ENCODE measurements around the gene MRPL32.
A peak's percentile ranks its signal among the peaks of the same experiment; 100 is the strongest.
"Not testable (repeated sequence)": the region's sequence is repeated elsewhere in the genome, so short reads cannot be mapped to it uniquely, and the experiment has no call there.

Gene MRPL32

GRCh38 chr7:42931834-42932651 lies at the start of gene MRPL32, which contains the start of gene PSMA2:
Gene MRPL32, plus strand, starts transcription at chr7:42932376. Its CDS starts 11 bp downstream, at chr7:42932387.
Gene PSMA2, minus strand, starts transcription at chr7:42932174. Its CDS starts 16 bp downstream, at chr7:42932158.
- peak; percentile 93 for DNase-seq

DNA sequence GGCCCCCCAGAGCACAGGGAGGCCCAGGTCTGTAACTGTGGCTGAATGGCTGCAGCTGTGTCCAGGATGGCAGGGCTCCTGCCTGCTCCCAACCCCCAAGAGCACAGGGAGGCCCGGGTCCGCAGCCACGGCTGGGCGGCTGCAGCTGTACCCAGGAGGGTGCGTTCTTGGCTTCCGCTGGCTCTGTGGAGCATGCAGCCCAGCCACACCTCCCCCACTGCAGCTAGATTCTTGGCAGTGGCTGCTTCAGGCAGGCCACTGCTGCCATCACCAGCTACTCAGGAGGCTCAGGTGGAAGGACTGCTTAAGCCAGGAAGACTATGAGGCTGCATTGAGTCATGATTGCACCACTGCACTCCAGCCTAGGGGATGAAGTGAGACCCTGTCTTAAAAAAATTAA lies 48.2 kb upstream of the MRPL32 start:
- no peak for DNase-seq

- not testable (repeated sequence) for DNase-seq
Observed at GRCh38 chr7:42885183-42885582, 47.0 kb upstream of the MRPL32 start.

DNA sequence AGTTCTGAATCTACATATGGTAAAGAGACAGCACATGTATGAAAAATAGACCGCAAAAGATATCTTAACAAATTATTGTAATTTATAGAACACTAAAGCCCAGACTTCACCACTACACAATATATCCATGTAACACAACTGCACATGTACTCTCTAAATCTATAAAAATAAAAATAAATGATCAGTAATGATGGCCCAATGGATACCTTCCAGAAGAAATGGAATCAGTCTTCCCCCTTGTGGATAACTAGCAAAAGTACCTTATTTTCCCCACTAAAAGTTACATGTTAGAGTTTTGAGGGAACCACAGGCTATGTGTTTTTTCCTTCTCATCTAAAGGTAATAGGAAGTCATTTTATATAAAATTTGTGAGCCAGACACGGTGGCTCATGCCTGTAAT lies 46.0 kb upstream of the MRPL32 start:
- DNase-seq: no peak

DNA sequence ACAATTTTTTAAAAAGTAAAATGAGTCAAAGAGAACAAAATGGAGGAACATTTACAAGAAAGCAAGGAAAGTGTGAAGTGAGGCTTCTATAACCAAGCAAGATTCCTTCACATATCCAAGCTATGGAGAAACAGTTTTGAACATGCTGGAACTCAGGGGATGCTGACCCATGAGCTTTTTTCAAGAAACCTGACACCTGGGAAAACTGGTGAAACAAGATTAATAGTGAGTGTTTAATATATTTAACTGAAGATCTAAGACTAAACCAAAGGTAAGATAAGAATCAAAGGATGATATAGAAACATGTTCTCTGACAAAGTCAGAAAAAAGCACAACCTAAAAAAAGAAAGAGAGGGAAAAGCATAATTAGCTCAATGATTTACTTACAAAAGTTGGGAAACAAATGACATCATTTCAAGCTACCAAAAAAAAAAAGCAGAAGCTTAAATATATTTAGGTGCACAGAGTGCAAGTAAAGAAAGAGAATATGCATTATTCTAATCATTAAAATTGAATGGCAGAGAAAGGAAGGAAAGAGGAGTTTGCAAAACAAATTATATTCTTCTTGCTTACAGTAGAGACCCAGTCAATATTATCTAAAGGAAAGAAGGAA lies 45.2 kb upstream of the MRPL32 start:
- DNase-seq: no peak

- DNase-seq: no peak
Observed at GRCh38 chr7:42893346-42894240, 38.6 kb upstream of the MRPL32 start.

GRCh38 chr7:42900842-42901241 lies 31.3 kb upstream of the MRPL32 start:
- DNase-seq: no peak

- no peak for DNase-seq
Observed at GRCh38 chr7:42902331-42902730, 29.8 kb upstream of the MRPL32 start.

- no peak for DNase-seq
Observed at GRCh38 chr7:42906181-42906580, 26.0 kb upstream of the MRPL32 start.

- DNase-seq: no peak
Observed at GRCh38 chr7:42907316-42907715, 24.9 kb upstream of the MRPL32 start.

GRCh38 chr7:42910306-42910705 lies 21.9 kb upstream of the MRPL32 start:
- no peak for DNase-seq

DNA sequence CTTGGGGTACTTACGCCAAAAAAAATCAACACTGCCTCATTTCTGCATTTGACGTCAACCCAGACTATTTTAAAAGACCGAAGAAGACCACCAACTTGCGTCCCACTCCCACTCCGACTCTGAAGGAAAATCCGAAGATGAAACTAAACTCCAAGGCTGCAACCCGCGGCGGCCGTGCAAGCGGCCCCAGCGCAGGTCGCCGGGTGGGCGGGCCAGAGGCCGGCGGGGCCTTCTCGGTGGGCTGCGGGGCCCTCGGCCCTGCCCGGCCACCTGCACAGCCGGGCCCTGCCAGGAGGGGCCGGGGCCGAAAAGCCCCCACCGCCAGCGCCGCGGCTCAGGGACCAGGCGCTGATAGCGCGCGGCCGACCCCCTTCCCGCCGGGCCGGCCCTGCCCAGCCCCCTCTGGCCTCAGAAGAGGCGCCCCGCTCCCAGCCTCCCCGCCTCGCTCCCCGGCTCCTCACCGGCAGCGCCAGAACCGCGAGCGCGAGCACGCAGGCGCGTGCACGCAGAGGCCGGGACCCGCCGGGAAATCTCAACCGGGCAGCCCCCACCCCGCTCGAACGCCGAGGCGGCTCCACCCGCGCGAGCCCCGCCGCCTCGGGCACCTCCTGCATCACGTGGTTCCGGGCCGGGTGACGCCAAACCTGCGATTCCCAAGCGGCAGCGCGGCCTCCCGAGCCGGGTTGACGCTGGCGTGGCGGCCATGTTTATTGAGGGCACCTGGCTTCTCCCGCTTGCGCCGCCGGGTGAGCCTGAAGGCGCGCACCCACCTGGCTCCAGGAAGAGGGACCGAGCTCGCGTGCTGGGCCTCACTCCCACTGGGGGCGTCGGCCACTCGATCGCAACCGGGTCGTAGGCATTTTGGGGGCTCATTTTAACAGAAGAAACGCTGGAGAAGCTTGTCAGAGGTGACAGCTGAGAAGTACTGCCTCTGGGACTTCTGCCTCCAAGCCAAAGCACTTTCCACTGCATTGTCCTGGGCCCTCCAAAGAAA lies 20.4 kb upstream of the MRPL32 start, which contains the start of gene C7orf25:
Gene C7orf25 (minus strand): TSS at position 617 of the 994 bp plus-strand sequence. CDS start 1,170 bp downstream, outside the sequence.
- DNase-seq: peak; percentile 96

GRCh38 chr7:42913591-42913990 lies 18.6 kb upstream of the MRPL32 start:
- DNase-seq: no peak

GRCh38 chr7:42914009-42914408 lies 18.2 kb upstream of the MRPL32 start:
- DNase-seq: no peak

- DNase-seq: no peak
Observed at GRCh38 chr7:42914421-42915045, 17.6 kb upstream of the MRPL32 start.

- no peak for DNase-seq
Observed at GRCh38 chr7:42915356-42915755, 16.8 kb upstream of the MRPL32 start.

GRCh38 chr7:42922017-42922753 lies 10.0 kb upstream of the MRPL32 start:
- no peak for DNase-seq

- DNase-seq: no peak
Observed at GRCh38 chr7:42924223-42924838, 7.8 kb upstream of the MRPL32 start.

DNA sequence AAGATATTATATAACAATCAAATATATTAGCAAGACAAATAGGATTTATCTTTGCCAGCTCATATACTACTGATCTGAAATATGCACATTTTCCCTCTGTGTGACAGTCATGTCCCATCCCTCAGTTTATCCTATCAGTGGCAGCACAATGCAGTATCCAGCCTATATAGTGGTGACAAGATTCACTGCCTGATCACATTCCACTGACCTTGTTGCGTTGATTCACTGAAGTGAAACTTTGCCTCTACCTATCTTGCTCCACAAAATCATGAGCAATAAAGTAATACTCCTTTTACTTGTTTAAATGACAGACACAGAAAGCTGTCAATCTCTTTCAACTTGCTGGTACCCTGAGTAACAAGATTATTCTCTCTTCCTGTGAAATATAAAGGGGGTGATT lies 6.5 kb upstream of the MRPL32 start:
- DNase-seq: no peak

DNA sequence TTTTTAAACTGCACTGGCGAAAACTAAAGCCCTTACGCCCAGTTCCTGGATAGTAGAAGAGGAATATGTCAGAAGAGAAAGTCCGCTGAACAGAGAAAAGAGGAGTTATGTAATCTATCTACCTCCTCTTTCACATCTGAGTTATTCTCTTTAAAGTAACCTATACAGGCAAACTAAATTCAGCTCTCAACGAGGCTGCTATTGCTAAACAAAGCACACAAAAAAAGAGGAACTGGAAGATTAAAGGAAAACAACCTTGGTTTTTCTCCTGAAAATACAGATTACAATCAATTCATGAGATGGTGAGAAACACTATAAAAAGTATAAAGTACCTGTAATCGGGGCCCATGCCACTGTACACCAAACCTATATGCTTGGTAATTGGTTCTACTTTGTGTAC lies 6.0 kb upstream of the MRPL32 start:
- DNase-seq: no peak
